Chondrocyte (in vitro differentiated cells): ENCODE measurements around the gene CASZ1. TPM values are rescaled to one million over a fixed set of nuclear protein-coding genes. Genes with fewer than 3 reads are reported as not detected.

ENCODE experiments used
- DNase-seq: peaks from one replicate; pipeline ENCODE4 v3.0.0; 2021; ENCODE audit warnings: mixed read lengths, low spot score
- H3K27ac Mint-ChIP-seq: one replicate; pipeline ENCODE4 v1.8.0; 2021; ENCODE audit warnings: mild to moderate bottlenecking, moderate library complexity, mixed read lengths; ENCODE audit not compliant: unreplicated experiment
- H3K27me3 Mint-ChIP-seq: 2 replicates; pipeline ENCODE4 v1.8.0; 2021; ENCODE audit warnings: low read depth, mixed read lengths
- H3K36me3 Mint-ChIP-seq: 2 replicates; pipeline ENCODE4 v1.8.0; 2021; ENCODE audit warnings: low read depth, mixed read lengths
- H3K4me1 Mint-ChIP-seq: 2 replicates; pipeline ENCODE4 v1.8.0; 2021; ENCODE audit warnings: low read depth, mild to moderate bottlenecking, mixed read lengths
- H3K4me3 Mint-ChIP-seq: one replicate; pipeline ENCODE4 v1.8.0; 2021; ENCODE audit warnings: mild to moderate bottlenecking, moderate library complexity, mixed read lengths; ENCODE audit not compliant: unreplicated experiment
- H3K9me3 Mint-ChIP-seq: 2 replicates; pipeline ENCODE4 v1.8.0; 2021; ENCODE audit warnings: low read depth, mixed read lengths
- total RNA-seq: library from RNA; stranded (reverse); gene quantifications from 3 replicates; pipeline ENCODE4 v1.2.1, GENCODE V29; 2021
- TF ChIP-seq, protein P1 (sequence below): fragments of 200-600 bp; sonication (generic); IDR thresholded peaks from 2 replicates; pipeline ENCODE4 v1.5.0; 2021; ENCODE audit warnings: antibody characterized with exemption, mild to moderate bottlenecking, moderate library complexity

The CASZ1 gene
- total RNA-seq, 1 donor from 2014 or later: 4.1 TPM

DNA sequence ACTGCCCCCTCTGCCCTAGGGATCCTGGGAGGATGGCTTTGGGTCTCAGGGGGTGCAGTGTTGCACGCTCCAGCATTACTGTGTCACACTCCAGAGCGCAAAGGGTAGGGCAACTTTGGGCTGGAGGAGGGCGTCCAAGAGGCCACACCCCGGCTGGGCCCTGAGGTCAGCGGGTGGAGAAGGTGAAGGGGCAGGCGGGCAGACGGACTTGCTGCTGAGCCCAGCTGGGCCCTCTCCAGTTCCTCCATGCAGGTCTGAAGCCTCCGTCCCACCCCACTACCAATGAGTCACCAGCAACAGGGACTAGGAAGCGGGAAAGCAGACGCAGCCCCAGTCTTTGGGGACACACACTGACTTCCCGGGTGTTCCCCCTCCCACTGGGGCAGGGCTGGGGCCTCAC, 116.0 kb downstream of the CASZ1 start:
- Mint-ChIP-seq H3K27me3 (peaks cover 2% of the 10 kb centered on the region), H3K36me3 (no peaks in the 10 kb centered on the region), H3K4me3 (no peak overlapping the region), H3K27ac (no peak overlapping the region), H3K9me3 (no peaks in the 10 kb centered on the region), H3K4me1 (no peaks in the 10 kb centered on the region)
- TF ChIP-seq, protein P1, sequence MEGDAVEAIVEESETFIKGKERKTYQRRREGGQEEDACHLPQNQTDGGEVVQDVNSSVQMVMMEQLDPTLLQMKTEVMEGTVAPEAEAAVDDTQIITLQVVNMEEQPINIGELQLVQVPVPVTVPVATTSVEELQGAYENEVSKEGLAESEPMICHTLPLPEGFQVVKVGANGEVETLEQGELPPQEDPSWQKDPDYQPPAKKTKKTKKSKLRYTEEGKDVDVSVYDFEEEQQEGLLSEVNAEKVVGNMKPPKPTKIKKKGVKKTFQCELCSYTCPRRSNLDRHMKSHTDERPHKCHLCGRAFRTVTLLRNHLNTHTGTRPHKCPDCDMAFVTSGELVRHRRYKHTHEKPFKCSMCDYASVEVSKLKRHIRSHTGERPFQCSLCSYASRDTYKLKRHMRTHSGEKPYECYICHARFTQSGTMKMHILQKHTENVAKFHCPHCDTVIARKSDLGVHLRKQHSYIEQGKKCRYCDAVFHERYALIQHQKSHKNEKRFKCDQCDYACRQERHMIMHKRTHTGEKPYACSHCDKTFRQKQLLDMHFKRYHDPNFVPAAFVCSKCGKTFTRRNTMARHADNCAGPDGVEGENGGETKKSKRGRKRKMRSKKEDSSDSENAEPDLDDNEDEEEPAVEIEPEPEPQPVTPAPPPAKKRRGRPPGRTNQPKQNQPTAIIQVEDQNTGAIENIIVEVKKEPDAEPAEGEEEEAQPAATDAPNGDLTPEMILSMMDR: no peak
- no peak for DNase-seq

DNA sequence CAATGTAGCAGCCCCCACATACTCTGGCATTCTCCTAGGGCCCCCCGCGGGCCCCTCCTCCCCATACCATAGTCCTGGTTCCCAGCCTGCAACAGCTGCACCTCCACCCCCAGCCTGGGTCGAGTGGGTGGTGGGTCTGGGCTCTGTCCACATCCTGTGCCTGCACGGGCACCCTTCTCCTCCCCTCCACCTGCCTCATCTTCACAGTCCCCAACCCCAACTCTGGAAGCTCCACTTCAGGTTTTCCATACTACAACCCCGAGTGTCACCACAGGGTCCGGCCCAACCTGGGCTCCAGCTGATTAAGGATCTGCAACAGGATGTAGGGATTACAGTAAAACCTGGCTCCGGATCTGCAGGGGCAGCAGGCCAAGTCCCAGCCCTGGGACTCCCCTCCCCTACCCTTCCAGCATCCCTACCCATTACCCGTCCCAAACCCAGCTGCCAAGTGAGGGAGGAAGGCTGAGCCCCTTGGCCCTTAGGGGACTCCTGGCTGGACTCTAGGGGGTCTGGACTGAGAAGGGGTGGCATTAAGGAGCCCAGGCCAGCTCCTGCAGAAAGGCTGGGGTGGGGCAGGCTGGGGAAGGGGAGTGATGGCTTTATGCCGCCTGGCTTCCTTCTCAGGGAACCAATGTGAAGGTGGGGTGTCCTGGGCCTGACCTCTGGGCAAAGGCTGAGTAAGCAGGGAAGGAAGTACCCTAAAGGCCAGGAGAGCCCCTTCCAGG, 116.8 kb downstream of the CASZ1 start:
- peaks cover 2% of the 10 kb centered on the region for H3K27me3 Mint-ChIP-seq
- DNase-seq: no peak
- no peaks in the 10 kb centered on the region for H3K36me3 Mint-ChIP-seq
- no peaks in the 10 kb centered on the region for H3K9me3 Mint-ChIP-seq
- peaks cover 5% of the 10 kb centered on the region for H3K4me1 Mint-ChIP-seq
- TF ChIP-seq, protein P1: no peak
- no peak overlapping the region for H3K27ac Mint-ChIP-seq
- H3K4me3 Mint-ChIP-seq: no peak overlapping the region

DNA sequence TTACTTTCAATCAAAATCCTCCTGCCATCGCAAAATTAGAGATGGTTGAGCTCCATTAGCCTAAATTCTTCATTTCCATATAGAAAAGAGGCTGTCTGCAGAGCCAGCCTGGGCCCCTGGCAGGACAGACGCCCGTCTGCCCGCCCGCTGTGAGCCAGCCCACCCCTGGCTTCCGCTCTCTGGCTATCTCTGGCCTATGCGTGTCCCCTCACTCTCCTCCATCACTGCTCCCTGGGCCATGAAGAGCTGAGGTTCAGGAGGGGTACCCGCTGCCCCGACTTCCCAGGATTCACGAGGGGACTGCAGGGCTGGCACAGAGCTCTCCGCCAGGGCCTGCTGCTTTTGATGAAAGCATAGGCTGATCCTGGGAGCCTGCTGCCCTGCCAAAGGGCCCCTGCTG, 117.6 kb downstream of the CASZ1 start:
- H3K27ac Mint-ChIP-seq: no peak overlapping the region
- TF ChIP-seq, protein P1: no peak
- H3K9me3 Mint-ChIP-seq: no peaks in the 10 kb centered on the region
- H3K4me1 Mint-ChIP-seq: peaks cover 5% of the 10 kb centered on the region
- H3K36me3 Mint-ChIP-seq: no peaks in the 10 kb centered on the region
- H3K27me3 Mint-ChIP-seq: peaks cover 2% of the 10 kb centered on the region
- DNase-seq: no peak
- H3K4me3 Mint-ChIP-seq: no peak overlapping the region

DNA sequence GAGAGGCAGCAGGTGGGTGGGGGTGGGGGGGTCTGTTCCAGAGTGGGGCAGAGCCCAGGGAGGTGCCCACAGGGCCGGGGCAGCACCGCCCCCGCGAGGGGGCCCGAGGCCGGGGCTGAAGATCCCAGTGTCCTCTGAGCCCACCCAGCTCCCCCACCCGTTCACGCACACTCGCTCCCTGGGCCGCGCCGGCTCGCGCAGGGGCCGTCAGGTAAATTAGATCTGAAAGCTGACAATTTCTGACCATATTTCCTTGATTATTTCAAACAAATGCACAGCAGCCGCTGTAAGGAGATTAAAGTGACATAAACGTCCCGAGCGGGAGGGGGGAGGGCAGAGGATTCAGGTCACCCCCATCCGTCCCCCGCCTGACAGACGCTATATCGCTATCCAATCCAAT, 118.0 kb downstream of the CASZ1 start:
- H3K36me3 Mint-ChIP-seq: no peaks in the 10 kb centered on the region
- H3K27me3 Mint-ChIP-seq: peaks cover 2% of the 10 kb centered on the region
- H3K27ac Mint-ChIP-seq: no peak overlapping the region
- H3K4me3 Mint-ChIP-seq: no peak overlapping the region
- no peaks in the 10 kb centered on the region for H3K9me3 Mint-ChIP-seq
- no peak for DNase-seq
- TF ChIP-seq, protein P1: no peak
- peaks cover 5% of the 10 kb centered on the region for H3K4me1 Mint-ChIP-seq

DNA sequence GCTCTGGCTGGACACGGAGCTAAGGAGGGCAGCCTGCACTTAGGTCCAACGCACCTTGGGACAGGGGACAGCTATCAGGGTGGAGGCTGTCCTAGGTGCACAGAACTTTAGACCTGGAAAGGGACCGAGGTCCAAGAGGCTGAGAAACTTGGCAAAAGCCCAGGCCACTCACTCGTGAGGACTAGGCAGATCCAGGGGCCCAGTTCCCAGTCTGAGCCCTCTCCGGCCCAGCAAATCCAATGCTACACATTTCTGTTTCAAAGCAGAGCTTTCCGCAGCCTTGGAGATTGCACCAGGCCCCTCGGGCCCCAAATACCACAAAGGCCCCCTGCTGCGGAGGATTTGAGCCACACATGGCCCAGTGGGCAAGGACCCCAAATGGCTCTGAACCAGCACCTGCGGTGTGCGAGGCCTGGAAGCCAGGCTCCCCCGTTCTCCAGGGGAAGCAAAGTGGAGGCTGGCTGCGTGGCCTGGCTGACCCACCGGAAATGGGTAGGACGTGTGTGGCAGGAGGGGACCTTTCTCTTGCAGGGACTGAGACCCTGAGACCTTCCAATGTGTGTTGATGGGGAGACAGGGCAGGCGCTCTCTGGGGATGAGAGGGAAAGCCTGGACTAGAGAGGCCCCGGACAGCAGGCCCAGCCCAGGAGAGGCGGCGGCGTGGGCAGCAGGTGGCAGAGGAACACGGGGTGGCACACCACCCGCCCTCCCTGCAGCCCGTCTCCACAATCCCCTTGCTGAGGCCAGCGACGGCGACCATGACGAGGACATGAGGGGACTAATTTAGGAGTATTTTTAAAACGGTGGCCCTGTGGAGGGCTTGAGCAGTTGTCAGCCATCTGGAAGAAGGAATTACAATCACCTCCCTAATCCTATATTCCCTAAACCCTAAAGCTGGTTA, 118.7 kb downstream of the CASZ1 start:
- Mint-ChIP-seq H3K27ac (no peak overlapping the region), H3K4me3 (no peak overlapping the region), H3K4me1 (peaks cover 5% of the 10 kb centered on the region), H3K36me3 (no peaks in the 10 kb centered on the region), H3K9me3 (no peaks in the 10 kb centered on the region), H3K27me3 (peaks cover 2% of the 10 kb centered on the region)
- TF ChIP-seq, protein P1: no peak
- no peak for DNase-seq
